ACC112 (cell line): ENCODE measurements around the gene GABRR2.

Source experiments
- H2AFZ ChIP-seq: fragments of 200-600 bp; sonication (generic); one replicate; pipeline ENCODE4 v1.6.0; 2017; ENCODE audit warnings: antibody characterized with exemption, low read length; ENCODE audit not compliant: unreplicated experiment
- H3K27ac ChIP-seq: fragments of 200-600 bp; sonication (generic); 2 replicates; pipeline ENCODE4 v1.5.1; 2014; ENCODE audit warnings: low read depth, mild to moderate bottlenecking, antibody characterized with exemption, low read length, moderate library complexity
- H3K27me3 ChIP-seq: fragments of 200-600 bp; sonication (generic); 2 replicates; pipeline ENCODE4 v1.6.1; 2014; ENCODE audit warnings: mild to moderate bottlenecking, antibody characterized with exemption, low read length, moderate library complexity, mixed read lengths; ENCODE audit not compliant: insufficient read depth
- H3K36me3 ChIP-seq: fragments of 200-600 bp; sonication (generic); 2 replicates; pipeline ENCODE4 v1.6.1; 2016; ENCODE audit warnings: mild to moderate bottlenecking, antibody characterized with exemption, low read length, moderate library complexity, mixed read lengths; ENCODE audit not compliant: insufficient read depth
- H3K4me1 ChIP-seq: fragments of 200-600 bp; sonication (generic); one replicate; pipeline ENCODE4 v1.6.1; 2016; ENCODE audit warnings: low read length, mixed read lengths; ENCODE audit not compliant: insufficient read depth, unreplicated experiment, control insufficient read depth
- H3K4me3 ChIP-seq: fragments of 200-600 bp; sonication (generic); 2 replicates; pipeline ENCODE4 v1.5.1; 2014; ENCODE audit warnings: mild to moderate bottlenecking, low read depth, low read length
- H3K79me2 ChIP-seq: fragments of 200-600 bp; sonication (generic); one replicate; pipeline ENCODE4 v1.6.0; 2016; ENCODE audit warnings: low read length; ENCODE audit not compliant: control insufficient read depth, unreplicated experiment, insufficient read depth

GABRR2 gene

DNA sequence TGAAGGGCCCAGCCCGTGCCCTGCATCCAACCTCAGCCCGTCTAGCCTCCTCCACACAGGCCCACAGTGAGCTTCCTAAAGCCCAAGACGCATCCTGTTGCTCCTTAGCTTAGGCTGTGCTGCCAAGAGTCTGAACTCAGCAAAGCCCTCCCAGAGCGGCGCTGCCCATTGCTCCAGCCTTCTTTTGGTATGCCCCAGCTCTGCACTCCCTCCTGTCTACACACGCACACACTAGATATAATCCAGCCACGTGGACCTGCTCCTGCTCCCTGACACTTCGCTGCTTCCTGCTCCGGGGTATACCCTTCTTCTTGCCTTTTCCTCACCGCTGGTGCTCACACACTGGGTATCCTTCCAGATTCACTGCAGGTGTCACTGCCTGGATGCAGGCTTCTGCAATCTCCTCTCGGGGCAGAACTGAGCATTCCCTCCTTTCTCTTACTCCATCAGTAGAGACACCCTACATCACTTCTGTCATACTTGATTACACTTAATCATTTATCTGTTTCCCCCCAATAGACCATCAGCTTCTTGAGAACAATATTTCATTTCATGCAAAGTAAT, 23.8 kb downstream of the GABRR2 start:
- Histone ChIP-seq H3K4me1 (no peaks in the 10 kb centered on the region), H2AFZ (no peak overlapping the region), H3K27ac (no peak overlapping the region), H3K27me3 (peaks cover 77% of the 10 kb centered on the region), H3K79me2 (no peaks in the 10 kb centered on the region), H3K4me3 (no peak overlapping the region), H3K36me3 (no peaks in the 10 kb centered on the region)

GRCh38 chr6:89290401-89291155, 24.5 kb downstream of the GABRR2 start:
- peaks cover 79% of the 10 kb centered on the region for H3K27me3 ChIP-seq
- H3K36me3 ChIP-seq: no peaks in the 10 kb centered on the region
- no peaks in the 10 kb centered on the region for H3K4me1 ChIP-seq
- no peaks in the 10 kb centered on the region for H3K79me2 ChIP-seq
- no peak overlapping the region for H3K4me3 ChIP-seq
- H2AFZ ChIP-seq: no peak overlapping the region
- no peak overlapping the region for H3K27ac ChIP-seq

DNA sequence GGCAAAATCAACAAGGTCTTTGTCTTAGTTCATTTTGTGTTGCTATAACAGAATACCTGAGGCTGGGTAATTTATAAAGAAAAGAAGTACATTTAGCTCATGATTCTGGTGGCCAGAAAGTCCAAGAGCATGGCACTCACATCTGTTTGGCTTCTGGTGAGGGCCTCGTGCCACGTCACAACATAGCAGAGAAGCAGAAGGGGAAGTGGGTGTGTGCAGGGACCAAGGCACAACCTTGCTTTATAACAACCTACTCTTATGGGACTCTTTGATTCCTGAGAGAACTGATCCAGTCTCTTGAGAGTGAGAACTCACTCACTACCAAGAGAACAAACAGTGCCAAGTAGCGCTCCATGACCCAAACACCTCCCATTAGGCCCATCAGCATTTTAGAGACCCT, 25.4 kb downstream of the GABRR2 start:
- Histone ChIP-seq H3K36me3 (no peaks in the 10 kb centered on the region), H3K4me3 (no peak overlapping the region), H3K27me3 (peaks cover 84% of the 10 kb centered on the region), H3K27ac (no peak overlapping the region), H2AFZ (no peak overlapping the region), H3K4me1 (no peaks in the 10 kb centered on the region), H3K79me2 (no peaks in the 10 kb centered on the region)

- H3K27me3 ChIP-seq: peaks cover 90% of the 10 kb centered on the region
Observed at GRCh38 chr6:89287351-89288028, 27.6 kb downstream of the GABRR2 start.

GRCh38 chr6:89286516-89286915, 28.6 kb downstream of the GABRR2 start:
- no peak overlapping the region for H3K4me3 ChIP-seq
- H2AFZ ChIP-seq: no peak overlapping the region
- no peak overlapping the region for H3K27ac ChIP-seq
- H3K36me3 ChIP-seq: no peaks in the 10 kb centered on the region
- no peaks in the 10 kb centered on the region for H3K79me2 ChIP-seq
- no peaks in the 10 kb centered on the region for H3K4me1 ChIP-seq
- H3K27me3 ChIP-seq: peaks cover 88% of the 10 kb centered on the region

More at GRCh38 chr6:89287351-89288028, 27.6 kb downstream of the GABRR2 start:
- Histone ChIP-seq H3K36me3 (no peaks in the 10 kb centered on the region), H3K4me3 (no peak overlapping the region), H2AFZ (no peak overlapping the region), H3K79me2 (no peaks in the 10 kb centered on the region), H3K4me1 (no peaks in the 10 kb centered on the region), H3K27ac (no peak overlapping the region)

- H3K27me3 ChIP-seq: peaks cover 86% of the 10 kb centered on the region
- H3K4me1 ChIP-seq: no peaks in the 10 kb centered on the region
Observed at GRCh38 chr6:89284963-89285735, 29.9 kb downstream of the GABRR2 start.

GRCh38 chr6:89284081-89284480, 31.0 kb downstream of the GABRR2 start:
- Histone ChIP-seq H3K27ac (no peak overlapping the region), H3K79me2 (no peaks in the 10 kb centered on the region), H3K27me3 (peaks cover 77% of the 10 kb centered on the region), H3K36me3 (no peaks in the 10 kb centered on the region), H2AFZ (no peak overlapping the region), H3K4me3 (no peak overlapping the region), H3K4me1 (no peaks in the 10 kb centered on the region)

More at GRCh38 chr6:89284963-89285735, 29.9 kb downstream of the GABRR2 start:
- Histone ChIP-seq H3K27ac (no peak overlapping the region), H2AFZ (no peak overlapping the region), H3K4me3 (no peak overlapping the region), H3K36me3 (no peaks in the 10 kb centered on the region), H3K79me2 (no peaks in the 10 kb centered on the region)

DNA sequence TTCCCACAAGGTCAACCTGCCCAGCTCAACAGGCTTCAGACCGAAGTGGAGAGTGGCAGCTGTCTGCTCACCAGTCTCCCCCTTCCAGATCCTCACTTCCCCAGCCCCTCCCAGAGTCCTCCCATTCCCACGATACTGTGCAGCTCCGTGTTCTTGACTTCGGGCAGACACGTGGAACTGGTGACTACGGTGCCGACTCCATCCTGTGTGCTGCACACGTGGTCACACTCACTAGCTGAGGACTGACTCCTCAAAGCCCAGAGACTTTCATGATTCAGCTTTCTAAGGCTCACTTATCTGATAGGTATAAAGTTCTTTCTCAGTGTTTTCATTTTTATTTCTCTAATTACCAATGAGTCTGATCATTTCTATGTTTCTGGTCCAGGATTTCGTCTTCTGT, 32.4 kb downstream of the GABRR2 start:
- Histone ChIP-seq H3K4me1 (no peaks in the 10 kb centered on the region), H2AFZ (no peak overlapping the region), H3K27ac (no peak overlapping the region), H3K4me3 (no peak overlapping the region), H3K36me3 (no peaks in the 10 kb centered on the region), H3K79me2 (no peaks in the 10 kb centered on the region), H3K27me3 (peaks cover 79% of the 10 kb centered on the region)

DNA sequence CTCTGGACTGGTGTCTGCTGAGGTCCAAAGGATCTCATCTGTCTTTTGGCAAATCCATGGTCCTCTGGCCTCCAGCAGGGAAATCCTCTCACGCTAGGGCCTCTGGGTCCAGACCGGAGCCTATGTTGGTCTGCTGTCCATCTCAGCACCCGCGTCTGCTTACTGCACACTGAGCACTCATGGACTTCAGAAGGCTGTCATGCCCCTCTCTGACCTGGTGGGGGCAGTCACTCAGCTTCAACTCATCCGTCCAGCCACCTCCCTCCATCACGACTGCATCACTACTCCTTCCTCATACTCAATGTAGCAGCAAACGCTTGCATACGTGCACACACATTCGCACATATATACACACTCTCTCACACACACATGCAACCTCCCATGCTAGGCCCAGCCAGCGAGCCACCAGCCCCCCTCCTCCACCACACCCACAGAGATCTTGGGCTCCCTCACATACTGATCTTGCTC, 33.3 kb downstream of the GABRR2 start:
- Histone ChIP-seq H3K4me3 (no peak overlapping the region), H3K27me3 (peaks cover 77% of the 10 kb centered on the region), H2AFZ (no peak overlapping the region), H3K79me2 (no peaks in the 10 kb centered on the region), H3K36me3 (no peaks in the 10 kb centered on the region), H3K27ac (no peak overlapping the region), H3K4me1 (no peaks in the 10 kb centered on the region)

GRCh38 chr6:89278956-89279355, 36.1 kb downstream of the GABRR2 start:
- Histone ChIP-seq H3K4me1 (no peaks in the 10 kb centered on the region), H3K27ac (no peak overlapping the region), H3K4me3 (no peak overlapping the region), H3K79me2 (no peaks in the 10 kb centered on the region), H3K27me3 (peaks cover 76% of the 10 kb centered on the region), H2AFZ (no peak overlapping the region), H3K36me3 (no peaks in the 10 kb centered on the region)
